ENCODE results near the gene UNC93B1.
"Not testable (repeated sequence)": the region's sequence is repeated elsewhere in the genome, so short reads cannot be mapped to it uniquely, and the experiment has no call there.

DNA sequence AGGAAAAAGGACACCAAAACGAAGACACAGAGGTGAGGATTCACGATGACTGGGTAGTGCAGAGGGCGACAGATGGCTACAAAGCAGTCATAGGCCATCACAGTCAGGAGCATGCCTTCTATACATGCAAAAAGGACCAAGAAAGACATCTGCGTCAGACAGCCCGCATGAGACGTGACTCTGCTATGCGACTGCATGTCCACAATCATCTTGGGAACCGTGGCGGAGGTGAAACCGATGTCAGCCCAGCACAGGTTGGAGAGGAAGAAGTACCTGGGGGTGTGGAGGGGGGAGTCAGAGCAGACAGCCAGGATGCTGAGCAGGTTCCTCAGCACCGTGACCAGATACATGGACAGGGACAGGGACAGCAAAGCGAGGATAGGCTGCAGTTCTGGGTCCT lies 29.2 kb downstream of the UNC93B1 start:
- TF ChIP-seq CTCF (IDR thresholded peaks at IDR 0.05); RFX5 (IDR thresholded peaks at IDR 0.05); BHLHE40 (IDR thresholded peaks at IDR 0.05; ENCODE audit: low read depth, low read length); ESRRA (IDR thresholded peaks at IDR 0.05; ENCODE audit: borderline replicate concordance, low read length); RAD21 (conservative IDR thresholded peaks at IDR 0.05 in 1 of 2, IDR thresholded peaks at IDR 0.05 in 1 of 2); POLR2AphosphoS2 (conservative IDR thresholded peaks at IDR 0.05; ENCODE audit: low read length); POLR2A (IDR thresholded peaks at IDR 0.05; ENCODE audit: low read length); CBX2 (IDR thresholded peaks at IDR 0.05; ENCODE audit: borderline replicate concordance, low read depth); KDM1A (IDR thresholded peaks at IDR 0.05; ENCODE audit: low read depth); CBX8 (IDR thresholded peaks at IDR 0.05): not testable (repeated sequence)
- TF ChIP-seq, protein P1, sequence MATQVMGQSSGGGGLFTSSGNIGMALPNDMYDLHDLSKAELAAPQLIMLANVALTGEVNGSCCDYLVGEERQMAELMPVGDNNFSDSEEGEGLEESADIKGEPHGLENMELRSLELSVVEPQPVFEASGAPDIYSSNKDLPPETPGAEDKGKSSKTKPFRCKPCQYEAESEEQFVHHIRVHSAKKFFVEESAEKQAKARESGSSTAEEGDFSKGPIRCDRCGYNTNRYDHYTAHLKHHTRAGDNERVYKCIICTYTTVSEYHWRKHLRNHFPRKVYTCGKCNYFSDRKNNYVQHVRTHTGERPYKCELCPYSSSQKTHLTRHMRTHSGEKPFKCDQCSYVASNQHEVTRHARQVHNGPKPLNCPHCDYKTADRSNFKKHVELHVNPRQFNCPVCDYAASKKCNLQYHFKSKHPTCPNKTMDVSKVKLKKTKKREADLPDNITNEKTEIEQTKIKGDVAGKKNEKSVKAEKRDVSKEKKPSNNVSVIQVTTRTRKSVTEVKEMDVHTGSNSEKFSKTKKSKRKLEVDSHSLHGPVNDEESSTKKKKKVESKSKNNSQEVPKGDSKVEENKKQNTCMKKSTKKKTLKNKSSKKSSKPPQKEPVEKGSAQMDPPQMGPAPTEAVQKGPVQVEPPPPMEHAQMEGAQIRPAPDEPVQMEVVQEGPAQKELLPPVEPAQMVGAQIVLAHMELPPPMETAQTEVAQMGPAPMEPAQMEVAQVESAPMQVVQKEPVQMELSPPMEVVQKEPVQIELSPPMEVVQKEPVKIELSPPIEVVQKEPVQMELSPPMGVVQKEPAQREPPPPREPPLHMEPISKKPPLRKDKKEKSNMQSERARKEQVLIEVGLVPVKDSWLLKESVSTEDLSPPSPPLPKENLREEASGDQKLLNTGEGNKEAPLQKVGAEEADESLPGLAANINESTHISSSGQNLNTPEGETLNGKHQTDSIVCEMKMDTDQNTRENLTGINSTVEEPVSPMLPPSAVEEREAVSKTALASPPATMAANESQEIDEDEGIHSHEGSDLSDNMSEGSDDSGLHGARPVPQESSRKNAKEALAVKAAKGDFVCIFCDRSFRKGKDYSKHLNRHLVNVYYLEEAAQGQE (IDR thresholded peaks at IDR 0.05), result not testable (repeated sequence)

All from A549 (cell line).